ENCODE data around the gene ANO8.
"Not testable (repeated sequence)": the region's sequence is repeated elsewhere in the genome, so short reads cannot be mapped to it uniquely, and the experiment has no call there.

Gene ANO8

DNA sequence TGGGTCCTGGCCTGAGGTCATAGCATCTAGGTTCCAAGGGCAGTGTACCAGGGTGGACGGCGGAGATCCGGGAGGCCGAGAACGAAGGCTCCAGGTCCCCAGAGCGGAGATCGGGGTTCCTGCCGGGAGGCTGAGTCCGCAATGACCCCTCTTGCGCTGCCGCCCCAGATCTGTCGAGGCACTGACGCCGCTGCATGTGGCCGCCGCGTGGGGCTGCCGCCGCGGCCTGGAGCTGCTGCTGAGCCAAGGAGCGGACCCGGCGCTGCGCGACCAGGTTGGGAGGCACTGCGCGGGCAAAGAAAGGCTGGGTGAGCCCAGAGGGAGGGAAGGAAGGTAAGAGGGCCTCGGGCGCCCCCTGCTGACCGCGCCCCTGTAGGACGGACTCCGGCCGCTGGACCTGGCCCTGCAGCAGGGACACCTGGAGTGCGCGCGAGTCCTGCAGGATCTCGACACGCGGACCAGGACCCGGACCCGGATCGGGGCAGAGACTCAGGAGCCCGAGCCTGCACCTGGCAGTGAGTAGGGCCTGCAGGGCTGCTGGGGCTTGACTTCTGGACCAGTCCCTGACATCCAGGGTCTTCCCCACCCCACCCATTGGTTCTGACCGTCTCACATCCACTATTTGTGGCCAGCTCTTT lies 52.0 kb downstream of the ANO8 start:
- peak; percentile 93 for DNase-seq

DNA sequence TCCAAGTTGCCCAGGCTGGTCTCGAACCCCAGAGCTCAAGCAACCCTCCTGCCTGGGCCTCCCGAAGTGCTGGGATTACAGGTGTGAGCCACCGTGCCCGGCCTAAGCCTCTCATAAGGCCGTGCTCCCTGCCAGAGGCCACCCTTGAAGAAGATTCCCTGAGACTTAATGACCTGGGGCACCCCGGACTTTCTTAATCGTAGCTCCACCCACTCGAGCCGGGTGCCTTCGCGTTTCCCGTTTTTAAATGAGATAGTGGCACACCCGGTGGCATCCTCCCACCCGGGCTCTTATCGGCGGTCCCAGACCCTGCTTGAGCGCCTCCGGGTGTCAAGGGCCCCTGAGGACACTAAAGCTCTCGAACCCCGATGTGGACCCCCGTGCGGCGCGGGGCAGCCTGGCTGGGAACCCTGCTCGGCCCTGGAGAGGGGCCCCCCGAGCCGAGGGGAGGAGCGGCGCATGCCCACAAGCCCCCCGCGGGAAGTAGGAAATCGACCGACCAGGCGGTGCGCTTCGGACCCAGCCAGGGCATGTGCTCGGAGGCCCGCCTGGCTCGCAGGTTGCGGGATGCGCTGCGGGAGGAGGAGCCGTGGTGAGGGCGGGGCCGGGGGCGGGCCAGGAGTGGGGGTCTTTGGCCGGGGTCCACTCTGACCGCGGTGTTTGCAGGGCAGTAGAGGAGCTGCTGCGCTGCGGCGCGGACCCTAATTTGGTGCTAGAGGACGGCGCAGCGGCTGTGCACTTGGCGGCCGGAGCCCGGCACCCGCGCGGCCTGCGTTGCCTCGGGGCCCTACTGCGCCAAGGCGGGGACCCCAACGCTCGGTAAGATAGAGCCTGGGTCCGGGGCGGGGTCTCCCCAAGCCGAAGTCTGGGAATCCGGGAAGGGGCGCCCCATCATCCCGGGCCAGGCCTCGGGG lies 53.0 kb downstream of the ANO8 start, which contains the start of gene ANKLE1:
Gene ANKLE1, plus strand, starts transcription at position 511 of the 914 bp plus-strand sequence. Its CDS starts 20 bp downstream, at position 531.
- peak; percentile 84 for DNase-seq

DNA sequence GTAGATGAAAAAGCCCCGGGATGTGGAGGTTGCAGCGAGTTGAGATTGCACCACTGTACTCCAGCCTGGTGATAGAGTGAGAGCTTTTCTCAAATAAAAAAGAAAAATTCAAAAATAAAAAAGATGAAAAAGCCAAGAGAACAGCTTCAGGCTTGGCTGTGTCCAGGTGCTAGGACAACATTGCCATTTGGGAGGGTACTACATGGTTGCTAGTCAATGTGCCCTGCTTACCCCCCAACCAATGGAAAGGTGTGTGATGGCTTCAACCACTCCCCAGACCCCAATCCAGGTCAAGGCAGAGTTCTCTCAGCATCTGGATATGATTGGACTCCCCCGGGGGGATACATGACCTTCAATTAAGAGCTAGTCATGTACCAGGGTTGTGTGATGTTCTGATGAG lies 55.2 kb downstream of the ANO8 start:
- DNase-seq: no peak

DNA sequence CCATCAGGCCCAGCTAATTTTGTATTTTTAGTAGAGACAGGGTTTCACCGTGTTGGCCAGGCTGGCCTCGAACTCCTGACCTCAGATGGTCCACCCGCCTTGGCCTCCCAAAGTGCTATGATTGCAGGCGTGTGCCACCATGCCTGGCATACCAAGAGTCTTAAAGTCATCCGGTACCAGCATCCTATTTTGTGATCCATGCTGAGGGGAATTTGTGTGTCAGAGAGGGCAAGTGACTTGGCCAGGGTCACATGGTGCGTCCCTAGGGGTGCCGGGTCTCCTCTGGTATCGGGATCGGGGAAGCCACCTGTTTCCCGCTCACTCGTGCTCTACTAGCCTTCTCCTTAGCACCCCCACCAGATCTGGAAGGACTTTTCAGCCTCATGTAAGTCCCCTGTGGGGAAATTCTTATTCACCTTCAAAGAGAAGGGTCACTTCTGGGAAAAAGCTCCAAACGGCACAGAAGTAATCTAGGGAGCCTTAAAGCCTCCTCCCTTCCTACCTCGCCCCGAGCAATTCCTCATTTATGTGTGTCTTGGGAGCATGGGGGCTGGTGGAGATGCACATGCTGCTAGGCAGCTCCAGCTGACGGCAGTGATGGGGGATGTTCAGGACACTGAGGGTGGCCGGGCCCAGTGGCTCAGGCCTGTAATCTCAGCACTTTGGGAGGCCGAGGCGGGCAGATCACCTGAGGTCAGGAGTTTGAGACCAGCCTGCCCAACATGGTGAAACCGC lies 59.0 kb downstream of the ANO8 start:
- DNase-seq: no peak

DNA sequence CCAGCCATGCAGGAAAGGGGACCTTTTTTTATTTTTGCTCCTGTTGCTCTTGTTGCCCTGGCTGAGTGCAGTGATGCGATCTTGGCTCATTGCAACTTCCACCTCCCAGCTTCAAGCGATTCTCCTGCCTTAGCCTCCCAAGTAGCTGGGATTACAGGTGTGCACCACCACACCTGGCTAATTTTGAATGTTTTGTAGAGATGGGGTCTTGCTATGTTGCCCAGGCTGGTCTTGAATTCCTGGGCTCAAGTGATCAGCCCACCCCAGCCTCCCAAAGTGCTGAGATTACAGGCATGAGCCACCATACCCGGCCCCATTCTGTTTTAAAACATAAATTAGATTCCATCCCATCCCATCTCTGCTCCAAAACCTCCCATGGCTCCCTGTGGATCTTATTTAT lies 59.8 kb downstream of the ANO8 start:
- not testable (repeated sequence) for DNase-seq
